AG04450 (cell line): Measurements from ENCODE around the gene ELP4. TPM values are rescaled to one million over a fixed set of nuclear protein-coding genes. Genes with fewer than 3 reads are reported as not detected.

Experiments used
- CTCF ChIA-PET: fragments of 300-600, 350-600 bp; formaldehyde crosslinking; extraction: SDS; loops from one replicate; lab custom pipeline; 2022; ENCODE audit warnings: antibody characterized with exemption, inconsistent platforms; lab: Charles Lee
- POLR2A ChIA-PET: fragments of 350-600 bp; formaldehyde crosslinking; extraction: SDS; loops from one replicate; lab custom pipeline; 2021; ENCODE audit warnings: antibody characterized with exemption, inconsistent platforms; lab: Yijun Ruan, JAX
- DNase-seq: peaks from one replicate; pipeline ENCODE4 v3.0.0-alpha.2; 2011; ENCODE audit warnings: low read depth, low spot score
- H3K27ac ChIP-seq: one replicate; pipeline ENCODE4 v1.5.1; 2012; ENCODE audit warnings: low read depth, low read length, control low read depth
- H3K27me3 ChIP-seq: one replicate; pipeline ENCODE4 v1.6.0; 2012; ENCODE audit warnings: low read length; ENCODE audit not compliant: control insufficient read depth, insufficient read depth
- H3K4me3 ChIP-seq: 2 replicates; pipeline ENCODE4 v1.5.1; 2011; ENCODE audit warnings: mild to moderate bottlenecking, low read depth, low read length, control low read depth
- H3K9me3 ChIP-seq: 2 replicates; pipeline ENCODE4 v1.5.1; 2012; ENCODE audit warnings: low read length; ENCODE audit not compliant: control insufficient read depth, insufficient read depth
- polyA plus RNA-seq: library from polyadenylated mRNA; depleted of rRNA; stranded (reverse); fragments of >200 nt; gene quantifications from 2 replicates; pipeline ENCODE4 v1.2.3, GENCODE V29; 2011
- TF ChIP-seq, protein P1 (sequence below): IDR thresholded peaks from 2 replicates; pipeline ENCODE4 v1.5.1; 2011; ENCODE audit warnings: low read depth, low read length, control low read depth, inconsistent platforms

ELP4 gene
- polyA plus RNA-seq, 1 experiment: 15.5 TPM

DNA sequence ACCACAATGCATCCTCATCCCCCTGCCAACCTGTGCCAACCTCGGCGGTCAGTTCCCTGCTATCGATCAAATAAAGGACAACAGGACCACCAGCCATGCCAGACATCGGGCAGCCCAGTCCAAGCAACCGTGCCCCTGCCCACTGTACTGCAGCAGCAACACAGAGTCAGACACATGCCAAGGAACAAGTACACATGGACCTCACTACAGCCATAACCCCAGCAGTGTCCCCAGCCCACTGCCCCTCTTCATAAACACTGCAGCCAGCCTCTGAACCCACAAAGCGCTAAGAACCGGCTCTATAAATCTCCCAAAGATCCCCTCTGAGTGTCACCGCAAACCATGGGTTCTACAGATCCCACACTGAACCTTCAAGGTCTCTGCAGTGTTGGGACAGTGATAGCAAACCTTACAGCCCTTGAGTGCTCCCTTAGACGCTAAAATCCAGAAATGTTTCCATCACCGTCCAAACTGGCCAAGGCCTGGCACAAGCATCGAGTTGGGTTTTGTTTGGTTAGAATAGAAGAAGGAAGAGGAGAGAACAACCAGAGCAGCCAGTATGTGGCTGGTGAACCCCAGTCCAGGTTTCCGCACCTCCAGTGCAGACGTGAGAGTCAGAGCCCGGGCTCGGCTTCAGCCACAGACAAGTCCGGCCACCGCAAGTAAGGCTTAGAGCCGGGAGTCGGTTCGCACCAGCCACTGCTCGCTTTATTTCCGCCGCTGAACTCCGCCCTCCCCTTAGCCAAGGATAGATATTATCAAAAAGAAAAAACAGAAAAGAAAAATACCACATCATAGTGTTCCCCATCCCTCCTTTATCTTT is 293.6 kb downstream of the ELP4 start:
- POLR2A ChIA-PET: no interaction called here
- Histone ChIP-seq H3K27ac (no peak overlapping the region), H3K27me3 (peaks cover 90% of the 10 kb centered on the region), H3K4me3 (no peak overlapping the region), H3K9me3 (peaks cover 30% of the 10 kb centered on the region; the same call in 1 of the 2 replicates)
- CTCF ChIA-PET: no interaction called here
- TF ChIP-seq, protein P1, sequence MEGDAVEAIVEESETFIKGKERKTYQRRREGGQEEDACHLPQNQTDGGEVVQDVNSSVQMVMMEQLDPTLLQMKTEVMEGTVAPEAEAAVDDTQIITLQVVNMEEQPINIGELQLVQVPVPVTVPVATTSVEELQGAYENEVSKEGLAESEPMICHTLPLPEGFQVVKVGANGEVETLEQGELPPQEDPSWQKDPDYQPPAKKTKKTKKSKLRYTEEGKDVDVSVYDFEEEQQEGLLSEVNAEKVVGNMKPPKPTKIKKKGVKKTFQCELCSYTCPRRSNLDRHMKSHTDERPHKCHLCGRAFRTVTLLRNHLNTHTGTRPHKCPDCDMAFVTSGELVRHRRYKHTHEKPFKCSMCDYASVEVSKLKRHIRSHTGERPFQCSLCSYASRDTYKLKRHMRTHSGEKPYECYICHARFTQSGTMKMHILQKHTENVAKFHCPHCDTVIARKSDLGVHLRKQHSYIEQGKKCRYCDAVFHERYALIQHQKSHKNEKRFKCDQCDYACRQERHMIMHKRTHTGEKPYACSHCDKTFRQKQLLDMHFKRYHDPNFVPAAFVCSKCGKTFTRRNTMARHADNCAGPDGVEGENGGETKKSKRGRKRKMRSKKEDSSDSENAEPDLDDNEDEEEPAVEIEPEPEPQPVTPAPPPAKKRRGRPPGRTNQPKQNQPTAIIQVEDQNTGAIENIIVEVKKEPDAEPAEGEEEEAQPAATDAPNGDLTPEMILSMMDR: no peak
- DNase-seq: no peak

DNA sequence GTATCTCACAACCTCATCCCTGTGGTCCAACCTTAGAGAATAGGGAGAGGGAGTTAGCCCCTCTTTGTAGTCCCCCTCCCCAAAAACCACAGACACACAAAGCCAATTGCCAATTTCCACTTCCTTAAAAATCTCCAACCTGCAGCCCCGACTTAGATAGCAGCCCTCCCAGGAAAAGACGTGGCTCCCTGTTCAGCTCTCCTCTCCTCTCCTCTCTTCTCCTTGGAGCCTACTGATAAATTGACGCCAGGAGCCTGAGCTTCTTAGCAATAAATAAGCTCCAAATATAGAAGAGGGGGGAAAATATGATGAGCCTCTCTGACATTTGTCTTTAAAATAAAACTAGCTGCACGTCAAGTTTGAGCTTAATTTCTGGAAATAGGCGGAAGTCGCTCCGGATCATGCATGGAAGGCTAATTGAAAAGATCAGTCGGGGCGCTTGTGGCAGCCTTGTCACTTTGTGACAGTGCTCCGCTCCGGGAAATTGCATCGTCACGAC is 294.3 kb downstream of the ELP4 start:
- Histone ChIP-seq H3K27me3 (peaks cover 90% of the 10 kb centered on the region), H3K9me3 (peaks cover 28% of the 10 kb centered on the region; the same call in 1 of the 2 replicates), H3K27ac (no peak overlapping the region), H3K4me3 (no peak overlapping the region)
- no peak for DNase-seq
- ChIA-PET POLR2A (no interaction called here), CTCF (no interaction called here)
- TF ChIP-seq, protein P1: no peak

DNA sequence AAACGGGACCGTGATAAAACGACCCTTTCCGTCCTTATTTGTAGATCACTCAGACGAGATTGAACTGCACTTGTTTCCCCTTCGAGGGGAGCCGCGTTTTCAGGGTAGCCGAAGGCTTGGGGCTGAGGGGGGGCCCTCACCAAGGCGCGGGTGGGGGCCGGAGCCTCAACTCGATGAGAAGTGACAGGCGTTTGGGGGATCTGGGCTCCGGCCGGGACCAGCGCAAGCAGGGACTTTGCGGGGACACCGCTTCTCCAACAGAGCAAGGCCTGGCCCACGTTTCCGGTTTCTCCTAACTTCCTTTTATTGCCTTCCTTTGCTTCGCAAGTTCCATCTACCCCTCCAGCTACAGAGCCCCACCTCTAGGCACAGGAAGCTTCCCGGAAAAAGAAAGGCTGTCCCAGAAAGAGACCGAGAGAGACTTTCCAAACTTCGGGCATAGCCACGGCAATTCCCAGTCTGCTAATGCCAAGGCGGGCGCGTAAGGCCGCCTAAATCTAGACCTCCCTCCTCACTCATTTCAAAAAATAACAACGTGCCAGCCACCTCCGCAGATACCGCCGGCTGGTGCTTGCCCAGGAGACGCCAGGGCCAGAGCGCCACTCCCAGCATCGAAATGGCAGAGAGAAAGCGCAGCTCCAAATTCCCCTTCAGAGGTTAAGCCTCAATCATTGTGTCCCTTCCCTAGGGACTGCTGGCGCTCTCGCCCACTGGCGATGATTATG is 294.9 kb downstream of the ELP4 start:
- Histone ChIP-seq H3K27me3 (peaks cover 90% of the 10 kb centered on the region), H3K4me3 (no peak overlapping the region), H3K27ac (no peak overlapping the region), H3K9me3 (peaks cover 28% of the 10 kb centered on the region; the same call in 1 of the 2 replicates)
- no peak for DNase-seq
- ChIA-PET CTCF (no interaction called here), POLR2A (no interaction called here)
- TF ChIP-seq, protein P1: no peak

DNA sequence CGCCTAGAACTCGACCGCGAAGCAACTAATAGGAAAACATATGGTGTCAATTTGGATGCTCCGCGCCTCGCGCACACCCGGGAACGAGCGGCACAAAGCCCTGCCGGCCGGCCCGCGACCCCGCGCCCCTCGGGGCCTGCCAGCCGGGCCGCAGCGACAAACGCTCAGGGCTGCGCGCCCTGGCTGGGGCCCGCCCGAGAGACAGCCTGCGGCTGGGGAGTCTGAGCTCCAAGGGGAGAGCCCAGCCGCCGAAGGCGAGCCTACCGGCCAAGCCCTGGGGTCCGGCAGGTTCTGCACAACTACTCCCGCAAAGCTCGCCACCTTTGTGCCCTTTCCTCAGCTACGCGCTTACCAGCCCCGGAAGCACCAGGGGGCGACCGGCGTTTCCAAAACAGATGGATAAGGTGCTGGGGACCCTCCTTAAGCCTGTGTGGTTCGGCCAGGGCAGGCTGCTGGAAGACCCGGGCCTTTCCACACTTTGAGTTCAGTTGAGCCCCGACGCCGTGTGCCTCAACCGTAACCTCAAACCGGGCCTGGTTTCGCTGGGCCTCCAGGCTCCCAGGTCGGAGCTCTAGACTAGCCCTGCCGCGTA is 295.6 kb downstream of the ELP4 start:
- H3K27me3 ChIP-seq: peaks cover 90% of the 10 kb centered on the region
- peaks cover 28% of the 10 kb centered on the region; the same call in 1 of the 2 replicates for H3K9me3 ChIP-seq
- TF ChIP-seq, protein P1: no peak
- DNase-seq: no peak
- ChIA-PET CTCF (no interaction called here), POLR2A (no interaction called here)
- no peak overlapping the region for H3K27ac ChIP-seq
- no peak overlapping the region for H3K4me3 ChIP-seq
